ENCODE results near the gene HEXIM1.

HEXIM1 gene

GRCh38 chr17:45129940-45130680 is 18.2 kb upstream of the HEXIM1 start:
- no peak for DNase-seq

- DNase-seq: no peak
Measured at GRCh38 chr17:45130681-45131615, 17.3 kb upstream of the HEXIM1 start.

- peak; percentile 88 for DNase-seq
Measured at GRCh38 chr17:45131616-45132319, 16.5 kb upstream of the HEXIM1 start.

GRCh38 chr17:45132320-45132571 is 16.0 kb upstream of the HEXIM1 start, which contains the start of gene PLCD3:
TSS of gene PLCD3 (minus strand) at chr17:45132515. CDS start at chr17:45132410, 105 bp downstream.
- DNase-seq: no peak

- peak; percentile 89 for DNase-seq
Measured at GRCh38 chr17:45132572-45133463, 15.5 kb upstream of the HEXIM1 start.

- peak; percentile 98 for DNase-seq
Measured at GRCh38 chr17:45135192-45135977, 12.9 kb upstream of the HEXIM1 start, which contains the start of gene ACBD4. TSS of gene ACBD4 (plus strand) at chr17:45135687. CDS start at chr17:45136145, 458 bp downstream.

GRCh38 chr17:45135978-45136791 is 12.1 kb upstream of the HEXIM1 start:
- peak; percentile 48 for DNase-seq

- no peak for DNase-seq
Measured at GRCh38 chr17:45136846-45137560, 11.3 kb upstream of the HEXIM1 start.

- no peak for DNase-seq
Measured at GRCh38 chr17:45137561-45138305, 10.5 kb upstream of the HEXIM1 start.

- no peak for DNase-seq
Measured at GRCh38 chr17:45138911-45139532, 9.3 kb upstream of the HEXIM1 start.

- no peak for DNase-seq
Measured at GRCh38 chr17:45139533-45139920, 8.7 kb upstream of the HEXIM1 start.

GRCh38 chr17:45143094-45143670 is 5.1 kb upstream of the HEXIM1 start:
- DNase-seq: no peak

- DNase-seq: peak; percentile 73
Measured at GRCh38 chr17:45143767-45144198, 4.5 kb upstream of the HEXIM1 start.

- peak; percentile 49 for DNase-seq
Measured at GRCh38 chr17:45144199-45145034, 3.9 kb upstream of the HEXIM1 start.

- no peak for DNase-seq
Measured at GRCh38 chr17:45145035-45145389, 3.3 kb upstream of the HEXIM1 start.

- no peak for DNase-seq
Measured at GRCh38 chr17:45146166-45146565, 2.1 kb upstream of the HEXIM1 start.

- no peak for DNase-seq
Measured at GRCh38 chr17:45146592-45146889, 1.7 kb upstream of the HEXIM1 start.
